ENCODE data around the gene TMEM120B.

Gene TMEM120B

GRCh38 chr12:121815263-121815662, 102.7 kb downstream of the TMEM120B start:
- DNase-seq (ENCODE audit: low read depth in 2 of 2): no peak

GRCh38 chr12:121816925-121817647, 104.5 kb downstream of the TMEM120B start:
- DNase-seq (ENCODE audit: low read depth in 2 of 2): no peak

- no peak for DNase-seq (ENCODE audit: low read depth in 2 of 2)
Observed at GRCh38 chr12:121817648-121818043, 105.1 kb downstream of the TMEM120B start.

- DNase-seq (ENCODE audit: low read depth in 2 of 2): no peak
Observed at GRCh38 chr12:121819212-121819949, 106.8 kb downstream of the TMEM120B start.

- no peak for DNase-seq (ENCODE audit: low read depth in 2 of 2)
Observed at GRCh38 chr12:121820056-121820455, 107.5 kb downstream of the TMEM120B start.

- DNase-seq (ENCODE audit: low read depth in 2 of 2): no peak
Observed at GRCh38 chr12:121822393-121823100, 110.0 kb downstream of the TMEM120B start.

GRCh38 chr12:121823101-121823726, 110.7 kb downstream of the TMEM120B start:
- no peak for DNase-seq (ENCODE audit: low read depth in 2 of 2)

GRCh38 chr12:121823727-121824115, 111.2 kb downstream of the TMEM120B start:
- DNase-seq (ENCODE audit: low read depth in 2 of 2): no peak

- no peak for DNase-seq (ENCODE audit: low read depth in 2 of 2)
Observed at GRCh38 chr12:121825041-121825523, 112.5 kb downstream of the TMEM120B start.

- DNase-seq (ENCODE audit: low read depth in 2 of 2): no peak
Observed at GRCh38 chr12:121826318-121827150, 114.0 kb downstream of the TMEM120B start.

- DNase-seq (ENCODE audit: low read depth in 2 of 2): no peak
Observed at GRCh38 chr12:121827351-121828099, 115.0 kb downstream of the TMEM120B start.

GRCh38 chr12:121828306-121828705, 115.8 kb downstream of the TMEM120B start:
- no peak for DNase-seq (ENCODE audit: low read depth in 2 of 2)

- DNase-seq (ENCODE audit: low read depth in 2 of 2): no peak
Observed at GRCh38 chr12:121828826-121829225, 116.3 kb downstream of the TMEM120B start.

- no peak for DNase-seq (ENCODE audit: low read depth in 2 of 2)
Observed at GRCh38 chr12:121829250-121829918, 116.8 kb downstream of the TMEM120B start.

- no peak for DNase-seq (ENCODE audit: low read depth in 2 of 2)
Observed at GRCh38 chr12:121830134-121830533, 117.6 kb downstream of the TMEM120B start.

- DNase-seq (ENCODE audit: low read depth in 2 of 2): no peak
Observed at GRCh38 chr12:121830588-121831265, 118.2 kb downstream of the TMEM120B start.
